Endothelial cell of umbilical vein (primary cell): ENCODE results near the gene AK5. TPM values are rescaled to one million over a fixed set of nuclear protein-coding genes. Genes with fewer than 3 reads are reported as not detected.

Experiments used
- BruUV-seq: library from RNA; stranded (reverse); fragments of 400-500 nt; replicated peaks from 2 replicates; lab custom pipeline; 2021; lab: Mats Ljungman, UMichigan
- CTCF ChIA-PET: fragments of 300-600, 350-600 bp; sonication (Branson Sonifier 250); formaldehyde crosslinking; loops from one replicate; lab custom pipeline; 2021; ENCODE audit warnings: antibody characterized with exemption, inconsistent platforms; lab: Charles Lee
- POLR2A ChIA-PET: fragments of 300-600, 350-600 bp; sonication (Branson Sonifier 250); formaldehyde crosslinking; loops from one replicate; lab custom pipeline; 2021; ENCODE audit warnings: antibody characterized with exemption, inconsistent platforms; lab: Charles Lee
- DNase-seq: peaks from one replicate; pipeline ENCODE4 v3.0.0-alpha.2; 2011; ENCODE audit warnings: low read depth, low spot score
- FAIRE-seq: peaks from 2 replicates; lab custom pipeline; 2011; peaks lifted over from hg19 to GRCh38; lab: Jason Lieb, UNC
- H2AFZ ChIP-seq: 2 replicates; pipeline ENCODE4 v1.6.0; 2012; ENCODE audit warnings: low read depth, low read length, control low read depth, inconsistent platforms
- H3K27ac ChIP-seq: 2 replicates; pipeline ENCODE4 v1.5.1; 2011; ENCODE audit warnings: low read depth, mild to moderate bottlenecking, control low read depth, low read length, moderate library complexity; ENCODE audit not compliant: insufficient read depth
- H3K27me3 ChIP-seq, 2 experiments: 2 replicates each; pipeline versions ENCODE4 v1.6.0 to v1.6.1; 2011; ENCODE audit warnings: low read length in 2 of 2, mixed read lengths in 1 of 2; ENCODE audit not compliant: control insufficient read depth in 2 of 2, insufficient read depth in 2 of 2
- H3K36me3 ChIP-seq, 2 experiments: 2 replicates in 1 of 2; 3 replicates in 1 of 2; pipeline ENCODE4 v1.5.1; 2011; ENCODE audit warnings: low read length in 2 of 2, mild to moderate bottlenecking in 1 of 2, moderate library complexity in 1 of 2; ENCODE audit not compliant: control insufficient read depth in 2 of 2, insufficient read depth in 2 of 2; ENCODE audit errors: extremely low read depth in 1 of 2
- H3K4me1 ChIP-seq: 3 replicates; pipeline ENCODE4 v1.5.1; 2011; ENCODE audit warnings: mild to moderate bottlenecking, low read length; ENCODE audit not compliant: control insufficient read depth, insufficient read depth; ENCODE audit errors: extremely low read depth
- H3K4me2 ChIP-seq: 2 replicates; pipeline ENCODE4 v1.6.1; 2011; ENCODE audit warnings: low read length, control low read depth, mixed read lengths; ENCODE audit not compliant: insufficient read depth
- H3K4me3 ChIP-seq, 3 experiments: fragments of 200-600 bp in 1 of 3; sonication (generic), shearing (Covaris generic) in 1 of 3; replicated peaks in 1 of 3; 2 replicates each; pipeline ENCODE4 v1.5.1; 2011 to 2016; ENCODE audit warnings: control low read depth in 3 of 3, low read length in 3 of 3, mild to moderate bottlenecking in 2 of 3, inconsistent platforms in 1 of 3, low read depth in 1 of 3, moderate library complexity in 1 of 3; ENCODE audit not compliant: insufficient read depth in 1 of 3
- H3K79me2 ChIP-seq: 2 replicates; pipeline ENCODE4 v1.6.0; 2012; ENCODE audit warnings: low read length, inconsistent platforms; ENCODE audit not compliant: control insufficient read depth, insufficient read depth
- H3K9ac ChIP-seq: replicated peaks from 2 replicates; pipeline ENCODE3; 2011; ENCODE audit warnings: low read length, control low read depth; ENCODE audit not compliant: insufficient read depth; ENCODE audit errors: extremely low read depth
- H3K9me1 ChIP-seq: replicated peaks from 3 replicates; pipeline ENCODE4 v1.6.0; 2011; ENCODE audit warnings: mild to moderate bottlenecking, low read length; ENCODE audit not compliant: control insufficient read depth, insufficient read depth; ENCODE audit errors: extremely low read depth
- H3K9me3 ChIP-seq: replicated peaks from 2 replicates; pipeline ENCODE4 v1.5.1; 2012; ENCODE audit warnings: low read length, inconsistent platforms; ENCODE audit not compliant: control insufficient read depth, insufficient read depth
- H4K20me1 ChIP-seq: replicated peaks from 2 replicates; pipeline ENCODE3; 2011; ENCODE audit warnings: mild to moderate bottlenecking, low read length; ENCODE audit not compliant: control insufficient read depth, insufficient read depth; ENCODE audit errors: extremely low read depth
- CTCF ChIP-seq, 2 donors: IDR thresholded peaks; 1 replicate in 1 of 2; 2 replicates in 1 of 2; pipeline ENCODE4 v1.5.1; 2011; ENCODE audit warnings: low read length in 2 of 2, mild to moderate bottlenecking in 2 of 2, moderate library complexity in 2 of 2, control low read depth in 1 of 2, inconsistent platforms in 1 of 2, low read depth in 1 of 2; ENCODE audit not compliant: insufficient read depth in 1 of 2; ENCODE audit errors: extremely low read depth in 1 of 2
- EZH2 ChIP-seq: IDR thresholded peaks from 2 replicates; pipeline ENCODE4 v1.6.1; 2012; ENCODE audit warnings: borderline replicate concordance, low read depth, mild to moderate bottlenecking, moderate library complexity, low read length, inconsistent platforms; ENCODE audit not compliant: severe bottlenecking
- FOS ChIP-seq: IDR thresholded peaks from 2 replicates; pipeline ENCODE4 v1.6.1; 2011; ENCODE audit warnings: mild to moderate bottlenecking, low read length, moderate library complexity, borderline replicate concordance; ENCODE audit not compliant: insufficient read depth
- GATA2 ChIP-seq: IDR thresholded peaks from 2 replicates; pipeline ENCODE4 v1.7.0; 2011; ENCODE audit warnings: low read depth, mild to moderate bottlenecking, moderate library complexity, mixed read lengths, low read length; ENCODE audit not compliant: insufficient read length, insufficient read depth
- MAX ChIP-seq: IDR thresholded peaks from 2 replicates; pipeline ENCODE4 v1.6.1; 2011; ENCODE audit not compliant: insufficient read depth, insufficient read length
- MYC ChIP-seq: IDR thresholded peaks from one replicate; pipeline ENCODE4 v1.6.1; 2011; ENCODE audit warnings: mild to moderate bottlenecking, low read depth, low read length
- POLR2AphosphoS5 ChIP-seq: IDR thresholded peaks from 2 replicates; pipeline ENCODE4 v1.6.1; 2012; ENCODE audit warnings: low read depth, mild to moderate bottlenecking, control low read depth, low read length, moderate library complexity; ENCODE audit not compliant: insufficient read depth
- dilution Hi-C: fragments of 300-500 bp; cut with MboI; formaldehyde crosslinking; loops from one replicate; pipeline ENCODE4 v1.15.0; 2019; ENCODE audit warnings: low sequenced_read_pairs; ENCODE audit not compliant: extremely low pct_ligation_motif_present
- intact Hi-C: fragments of 100-400 bp; cut with micrococcal nuclease; formaldehyde crosslinking; loops from one replicate; pipeline ENCODE4 v1.10.0; 2022
- polyA plus RNA-seq, 4 experiments: library from polyadenylated mRNA; depleted of rRNA in 3 of 4; stranded (reverse) in 3 of 4; unstranded in 1 of 4; fragments of >200 nt; gene quantifications; 2 replicates each; pipeline versions ENCODE4 v1.2.1 to v1.2.3, GENCODE V29; 2011 to 2012; ENCODE audit warnings: missing spikeins in 1 of 4
- total RNA-seq: library from RNA; stranded (reverse); gene quantifications from 2 replicates; pipeline ENCODE4 v1.2.3, GENCODE V29; 2021

Gene AK5
- total and polyA plus RNA-seq, 2 donors (not counting 3 experiments of a cell fraction or from before 2014, with no cell fraction given): 5.0 to 7.5 TPM

- FAIRE-seq (no peak), DNase-seq (no peak)
- no peaks in the 10 kb centered on the region for H3K36me3 ChIP-seq
- no peaks in the 10 kb centered on the region for H3K9me3 ChIP-seq
- no peaks in the 10 kb centered on the region for H3K79me2 ChIP-seq
- dilution Hi-C loops: no loop called here
- POLR2A ChIA-PET: no interaction called here
- TF ChIP-seq POLR2AphosphoS5 (no peak), MAX (no peak), MYC (no peak), EZH2 (no peak), CTCF (IDR thresholded peaks at IDR 0.05; ENCODE audit: extremely low read depth in 1 of 2, insufficient read depth in 1 of 2, low read depth in 1 of 2, low read length in 2 of 2) (no peak), GATA2 (no peak), FOS (no peak)
- H3K4me3 ChIP-seq: no peak overlapping the region
- no peak overlapping the region for H3K4me2 ChIP-seq
- H3K27ac ChIP-seq: no peak overlapping the region
- no peaks in the 10 kb centered on the region for H4K20me1 ChIP-seq
- no peaks in the 10 kb centered on the region for H3K9me1 ChIP-seq
- H3K4me1 ChIP-seq: peaks cover 16% of the 10 kb centered on the region
- CTCF ChIA-PET: no interaction called here
- H3K27me3 ChIP-seq: no peaks in the 10 kb centered on the region
- H2AFZ ChIP-seq: peak overlapping the region; percentile 47
- no TSS peak for BruUV-seq
- intact Hi-C loops: loop anchor here (10.0 kb wide), 2 partner anchors 365 to 575 kb away; no protein-coding TSS in a partner anchor
- H3K9ac ChIP-seq: no peak overlapping the region
Measured at GRCh38 chr1:77539519-77540142, 257.8 kb downstream of the AK5 start.
